SK-N-SH (cell line): ENCODE measurements around the gene NAA38.

Experiments
- ELF1 ChIP-seq: IDR thresholded peaks from 2 replicates; pipeline ENCODE4 v1.4.0; 2012
- EP300 ChIP-seq, 2 experiments: IDR thresholded peaks; 2 replicates each; pipeline versions ENCODE4 v1.4.0 to v1.6.1; 2012; ENCODE audit warnings: borderline replicate concordance in 1 of 2, low read depth in 1 of 2, low read length in 1 of 2
- RAD21 ChIP-seq: IDR thresholded peaks from 2 replicates; pipeline ENCODE4 v1.6.1; 2012; ENCODE audit warnings: mild to moderate bottlenecking, low read length
- RCOR1 ChIP-seq: fragments of 150-350 bp; IDR thresholded peaks from 2 replicates; pipeline ENCODE4 v1.6.1; 2017; ENCODE audit warnings: antibody characterized with exemption, low read length
- SIN3A ChIP-seq: IDR thresholded peaks from 2 replicates; pipeline ENCODE4 v1.6.1; 2012; ENCODE audit warnings: low read depth, mild to moderate bottlenecking, low read length, moderate library complexity, borderline replicate concordance
- TAF1 ChIP-seq: IDR thresholded peaks from 2 replicates; pipeline ENCODE4 v1.6.1; 2012; ENCODE audit warnings: low read depth, mild to moderate bottlenecking, low read length, moderate library complexity, borderline replicate concordance
- TCF12 ChIP-seq: IDR thresholded peaks from 2 replicates; pipeline ENCODE4 v1.4.0; 2012
- YY1 ChIP-seq: IDR thresholded peaks from 2 replicates; pipeline ENCODE4 v1.4.0; 2012; ENCODE audit warnings: low read depth, mild to moderate bottlenecking
- TF ChIP-seq, protein P1 (sequence below): fragments of 200-600 bp; sonication (generic); IDR thresholded peaks from 2 replicates; pipeline ENCODE4 v1.6.1; 2017; ENCODE audit warnings: antibody characterized with exemption, mild to moderate bottlenecking, moderate library complexity
- TF ChIP-seq, protein P2 (sequence below): IDR thresholded peaks from 2 replicates; pipeline ENCODE4; 2012
- TF ChIP-seq, protein P3 (sequence below): IDR thresholded peaks from 2 replicates; pipeline ENCODE4 v1.4.0; 2012; ENCODE audit warnings: low read depth, borderline replicate concordance
- TF ChIP-seq, protein P4 (sequence below): IDR thresholded peaks from 2 replicates; pipeline ENCODE4 v1.6.1; 2012; ENCODE audit warnings: mild to moderate bottlenecking, low read depth, low read length, moderate library complexity
- TF ChIP-seq, protein P5 (sequence below): IDR thresholded peaks from 2 replicates; pipeline ENCODE4 v1.4.0; 2012; ENCODE audit warnings: low read depth, borderline replicate concordance

DNA sequence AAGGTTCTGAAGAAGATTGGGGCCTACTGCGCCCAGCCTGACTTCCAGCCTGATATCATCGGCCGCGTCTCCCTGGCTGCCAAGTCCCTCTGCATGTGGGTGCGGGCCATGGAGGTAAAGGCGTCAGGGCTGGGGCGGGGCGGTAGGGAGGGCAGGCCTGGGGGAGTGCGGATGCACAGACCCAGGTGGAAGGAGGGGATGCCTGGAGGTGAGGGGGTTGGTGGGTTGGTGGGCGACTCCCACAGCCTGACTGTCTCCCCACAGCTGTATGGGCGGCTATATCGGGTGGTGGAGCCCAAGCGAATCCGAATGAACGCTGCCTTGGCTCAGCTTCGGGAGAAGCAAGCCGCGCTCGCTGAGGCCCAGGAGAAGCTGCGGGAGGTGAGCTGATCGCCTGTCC is 50.2 kb downstream of the NAA38 start:
- TF ChIP-seq EP300 (IDR thresholded peaks at IDR 0.05; ENCODE audit: borderline replicate concordance in 1 of 2, low read depth in 1 of 2, low read length in 1 of 2) (no peak), YY1 (no peak), TCF12 (no peak), RCOR1 (no peak), RAD21 (no peak), TAF1 (no peak), ELF1 (no peak), SIN3A (no peak)
- TF ChIP-seq, protein P1, sequence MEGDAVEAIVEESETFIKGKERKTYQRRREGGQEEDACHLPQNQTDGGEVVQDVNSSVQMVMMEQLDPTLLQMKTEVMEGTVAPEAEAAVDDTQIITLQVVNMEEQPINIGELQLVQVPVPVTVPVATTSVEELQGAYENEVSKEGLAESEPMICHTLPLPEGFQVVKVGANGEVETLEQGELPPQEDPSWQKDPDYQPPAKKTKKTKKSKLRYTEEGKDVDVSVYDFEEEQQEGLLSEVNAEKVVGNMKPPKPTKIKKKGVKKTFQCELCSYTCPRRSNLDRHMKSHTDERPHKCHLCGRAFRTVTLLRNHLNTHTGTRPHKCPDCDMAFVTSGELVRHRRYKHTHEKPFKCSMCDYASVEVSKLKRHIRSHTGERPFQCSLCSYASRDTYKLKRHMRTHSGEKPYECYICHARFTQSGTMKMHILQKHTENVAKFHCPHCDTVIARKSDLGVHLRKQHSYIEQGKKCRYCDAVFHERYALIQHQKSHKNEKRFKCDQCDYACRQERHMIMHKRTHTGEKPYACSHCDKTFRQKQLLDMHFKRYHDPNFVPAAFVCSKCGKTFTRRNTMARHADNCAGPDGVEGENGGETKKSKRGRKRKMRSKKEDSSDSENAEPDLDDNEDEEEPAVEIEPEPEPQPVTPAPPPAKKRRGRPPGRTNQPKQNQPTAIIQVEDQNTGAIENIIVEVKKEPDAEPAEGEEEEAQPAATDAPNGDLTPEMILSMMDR: no peak
- TF ChIP-seq, protein P2, sequence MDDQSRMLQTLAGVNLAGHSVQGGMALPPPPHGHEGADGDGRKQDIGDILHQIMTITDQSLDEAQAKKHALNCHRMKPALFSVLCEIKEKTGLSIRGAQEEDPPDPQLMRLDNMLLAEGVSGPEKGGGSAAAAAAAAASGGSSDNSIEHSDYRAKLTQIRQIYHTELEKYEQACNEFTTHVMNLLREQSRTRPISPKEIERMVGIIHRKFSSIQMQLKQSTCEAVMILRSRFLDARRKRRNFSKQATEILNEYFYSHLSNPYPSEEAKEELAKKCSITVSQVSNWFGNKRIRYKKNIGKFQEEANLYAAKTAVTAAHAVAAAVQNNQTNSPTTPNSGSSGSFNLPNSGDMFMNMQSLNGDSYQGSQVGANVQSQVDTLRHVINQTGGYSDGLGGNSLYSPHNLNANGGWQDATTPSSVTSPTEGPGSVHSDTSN: no peak
- TF ChIP-seq, protein P3, sequence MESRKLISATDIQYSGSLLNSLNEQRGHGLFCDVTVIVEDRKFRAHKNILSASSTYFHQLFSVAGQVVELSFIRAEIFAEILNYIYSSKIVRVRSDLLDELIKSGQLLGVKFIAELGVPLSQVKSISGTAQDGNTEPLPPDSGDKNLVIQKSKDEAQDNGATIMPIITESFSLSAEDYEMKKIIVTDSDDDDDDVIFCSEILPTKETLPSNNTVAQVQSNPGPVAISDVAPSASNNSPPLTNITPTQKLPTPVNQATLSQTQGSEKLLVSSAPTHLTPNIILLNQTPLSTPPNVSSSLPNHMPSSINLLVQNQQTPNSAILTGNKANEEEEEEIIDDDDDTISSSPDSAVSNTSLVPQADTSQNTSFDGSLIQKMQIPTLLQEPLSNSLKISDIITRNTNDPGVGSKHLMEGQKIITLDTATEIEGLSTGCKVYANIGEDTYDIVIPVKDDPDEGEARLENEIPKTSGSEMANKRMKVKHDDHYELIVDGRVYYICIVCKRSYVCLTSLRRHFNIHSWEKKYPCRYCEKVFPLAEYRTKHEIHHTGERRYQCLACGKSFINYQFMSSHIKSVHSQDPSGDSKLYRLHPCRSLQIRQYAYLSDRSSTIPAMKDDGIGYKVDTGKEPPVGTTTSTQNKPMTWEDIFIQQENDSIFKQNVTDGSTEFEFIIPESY: no peak
- TF ChIP-seq, protein P4, sequence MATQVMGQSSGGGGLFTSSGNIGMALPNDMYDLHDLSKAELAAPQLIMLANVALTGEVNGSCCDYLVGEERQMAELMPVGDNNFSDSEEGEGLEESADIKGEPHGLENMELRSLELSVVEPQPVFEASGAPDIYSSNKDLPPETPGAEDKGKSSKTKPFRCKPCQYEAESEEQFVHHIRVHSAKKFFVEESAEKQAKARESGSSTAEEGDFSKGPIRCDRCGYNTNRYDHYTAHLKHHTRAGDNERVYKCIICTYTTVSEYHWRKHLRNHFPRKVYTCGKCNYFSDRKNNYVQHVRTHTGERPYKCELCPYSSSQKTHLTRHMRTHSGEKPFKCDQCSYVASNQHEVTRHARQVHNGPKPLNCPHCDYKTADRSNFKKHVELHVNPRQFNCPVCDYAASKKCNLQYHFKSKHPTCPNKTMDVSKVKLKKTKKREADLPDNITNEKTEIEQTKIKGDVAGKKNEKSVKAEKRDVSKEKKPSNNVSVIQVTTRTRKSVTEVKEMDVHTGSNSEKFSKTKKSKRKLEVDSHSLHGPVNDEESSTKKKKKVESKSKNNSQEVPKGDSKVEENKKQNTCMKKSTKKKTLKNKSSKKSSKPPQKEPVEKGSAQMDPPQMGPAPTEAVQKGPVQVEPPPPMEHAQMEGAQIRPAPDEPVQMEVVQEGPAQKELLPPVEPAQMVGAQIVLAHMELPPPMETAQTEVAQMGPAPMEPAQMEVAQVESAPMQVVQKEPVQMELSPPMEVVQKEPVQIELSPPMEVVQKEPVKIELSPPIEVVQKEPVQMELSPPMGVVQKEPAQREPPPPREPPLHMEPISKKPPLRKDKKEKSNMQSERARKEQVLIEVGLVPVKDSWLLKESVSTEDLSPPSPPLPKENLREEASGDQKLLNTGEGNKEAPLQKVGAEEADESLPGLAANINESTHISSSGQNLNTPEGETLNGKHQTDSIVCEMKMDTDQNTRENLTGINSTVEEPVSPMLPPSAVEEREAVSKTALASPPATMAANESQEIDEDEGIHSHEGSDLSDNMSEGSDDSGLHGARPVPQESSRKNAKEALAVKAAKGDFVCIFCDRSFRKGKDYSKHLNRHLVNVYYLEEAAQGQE: no peak
- TF ChIP-seq, protein P5, sequence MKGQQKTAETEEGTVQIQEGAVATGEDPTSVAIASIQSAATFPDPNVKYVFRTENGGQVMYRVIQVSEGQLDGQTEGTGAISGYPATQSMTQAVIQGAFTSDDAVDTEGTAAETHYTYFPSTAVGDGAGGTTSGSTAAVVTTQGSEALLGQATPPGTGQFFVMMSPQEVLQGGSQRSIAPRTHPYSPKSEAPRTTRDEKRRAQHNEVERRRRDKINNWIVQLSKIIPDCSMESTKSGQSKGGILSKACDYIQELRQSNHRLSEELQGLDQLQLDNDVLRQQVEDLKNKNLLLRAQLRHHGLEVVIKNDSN: no peak
